H9 (cell line): ENCODE measurements around the gene GOLGA6A. TPM values are rescaled to one million over a fixed set of nuclear protein-coding genes. Genes with fewer than 3 reads are reported as not detected.

Experiments used
- DNase-seq: peaks from one replicate; pipeline ENCODE4 v3.0.0-alpha.2; 2017
- H2AFZ ChIP-seq: one replicate; pipeline ENCODE4 v1.6.1; 2013; ENCODE audit warnings: mild to moderate bottlenecking, low read length, control low read depth, moderate library complexity
- H2AK5ac ChIP-seq: 2 replicates; pipeline ENCODE4 v1.6.1; 2013; ENCODE audit warnings: low read length, control low read depth, mixed read lengths; ENCODE audit not compliant: insufficient read length
- H2BK120ac ChIP-seq: one replicate; pipeline ENCODE4 v1.6.1; 2013; ENCODE audit warnings: low read depth, mild to moderate bottlenecking, low read length, control low read depth, inconsistent platforms; ENCODE audit not compliant: poor library complexity, severe bottlenecking
- H2BK12ac ChIP-seq: 2 replicates; pipeline ENCODE4 v1.6.1; 2013; ENCODE audit warnings: low read length, control low read depth, mixed read lengths, low read depth; ENCODE audit not compliant: insufficient read length
- H2BK15ac ChIP-seq: 2 replicates; pipeline ENCODE4 v1.6.1; 2013; ENCODE audit warnings: low read depth, low read length, control low read depth
- H2BK20ac ChIP-seq: one replicate; pipeline ENCODE4 v1.6.1; 2013; ENCODE audit warnings: low read depth, mild to moderate bottlenecking, low read length, control low read depth, inconsistent platforms; ENCODE audit not compliant: poor library complexity, severe bottlenecking
- H2BK5ac ChIP-seq: 2 replicates; pipeline ENCODE4 v1.6.1; 2013; ENCODE audit warnings: low read length, control low read depth, mixed read lengths; ENCODE audit not compliant: insufficient read length
- H3K14ac ChIP-seq: 2 replicates; pipeline ENCODE4 v1.6.1; 2013; ENCODE audit warnings: low read length, control low read depth; ENCODE audit not compliant: insufficient read depth
- H3K18ac ChIP-seq: 2 replicates; pipeline ENCODE4 v1.6.1; 2013; ENCODE audit warnings: low read depth, mild to moderate bottlenecking, mixed read lengths, low read length, control low read depth; ENCODE audit not compliant: insufficient read length
- H3K23ac ChIP-seq: 2 replicates; pipeline ENCODE4 v1.6.1; 2013; ENCODE audit warnings: low read length, control low read depth, mixed read lengths, low read depth; ENCODE audit not compliant: insufficient read length
- H3K23me2 ChIP-seq: 2 replicates; pipeline ENCODE4 v1.6.1; 2013; ENCODE audit warnings: low read depth, mild to moderate bottlenecking, mixed read lengths, low read length, control low read depth; ENCODE audit not compliant: insufficient read length, poor library complexity, severe bottlenecking
- H3K27ac ChIP-seq: 2 replicates; pipeline ENCODE4 v1.5.1; 2013; ENCODE audit warnings: low read length, control low read depth, mixed read lengths, low read depth; ENCODE audit not compliant: insufficient read length
- H3K27me3 ChIP-seq: 2 replicates; pipeline ENCODE4 v1.6.1; 2013; ENCODE audit warnings: low read length, control low read depth, inconsistent platforms; ENCODE audit not compliant: insufficient read depth
- H3K4ac ChIP-seq: 2 replicates; pipeline ENCODE4 v1.6.1; 2013; ENCODE audit warnings: low read depth, mild to moderate bottlenecking, control low read depth, inconsistent platforms, low read length, moderate library complexity
- H3K4me1 ChIP-seq: 2 replicates; pipeline ENCODE4 v1.6.1; 2013; ENCODE audit warnings: low read length, control low read depth, inconsistent platforms; ENCODE audit not compliant: insufficient read depth
- H3K4me2 ChIP-seq: 2 replicates; pipeline ENCODE4 v1.6.1; 2013; ENCODE audit warnings: low read length, control low read depth, mixed read lengths; ENCODE audit not compliant: insufficient read length, insufficient read depth
- H3K56ac ChIP-seq: 2 replicates; pipeline ENCODE4 v1.6.1; 2013; ENCODE audit warnings: low read depth, mild to moderate bottlenecking, mixed read lengths, low read length, control low read depth; ENCODE audit not compliant: insufficient read length
- H3K79me1 ChIP-seq: 2 replicates; pipeline ENCODE4 v1.6.1; 2013; ENCODE audit warnings: low read depth, mild to moderate bottlenecking, moderate library complexity, low read length, control low read depth, inconsistent platforms; ENCODE audit not compliant: insufficient read depth, poor library complexity, severe bottlenecking
- H3K79me2 ChIP-seq: 2 replicates; pipeline ENCODE4 v1.6.1; 2013; ENCODE audit warnings: low read length, control low read depth, inconsistent platforms; ENCODE audit not compliant: insufficient read depth
- H3K9ac ChIP-seq: 2 replicates; pipeline ENCODE4 v1.6.1; 2013; ENCODE audit warnings: low read length, control low read depth, mixed read lengths; ENCODE audit not compliant: insufficient read length; ENCODE audit errors: extremely low read depth
- H3K9me3 ChIP-seq: one replicate; pipeline ENCODE4 v1.6.1; 2013; ENCODE audit warnings: low read depth, low read length, inconsistent platforms; ENCODE audit not compliant: control insufficient read depth
- H3T11ph ChIP-seq: one replicate; pipeline ENCODE4 v1.6.1; 2013; ENCODE audit warnings: mild to moderate bottlenecking, low read length, control low read depth, inconsistent platforms
- H4K20me1 ChIP-seq: one replicate; pipeline ENCODE4 v1.6.1; 2013; ENCODE audit not compliant: control insufficient read depth, insufficient read length, insufficient read depth
- H4K5ac ChIP-seq: 2 replicates; pipeline ENCODE4 v1.6.1; 2013; ENCODE audit warnings: low read depth, mild to moderate bottlenecking, mixed read lengths, low read length, control low read depth; ENCODE audit not compliant: insufficient read length
- H4K8ac ChIP-seq: replicated peaks from 2 replicates; pipeline ENCODE4 v1.6.1; 2013; ENCODE audit warnings: low read length, control low read depth, mixed read lengths, low read depth; ENCODE audit not compliant: insufficient read length
- H4K91ac ChIP-seq: 2 replicates; pipeline ENCODE4 v1.6.1; 2013; ENCODE audit warnings: low read depth, mild to moderate bottlenecking, moderate library complexity, mixed read lengths, low read length, control low read depth; ENCODE audit not compliant: insufficient read length
- H3K27ac Mint-ChIP-seq, 3 experiments: 2 replicates in 2 of 3; 3 replicates in 1 of 3; pipeline ENCODE4 v1.8.0; 2020 to 2021; ENCODE audit warnings: mixed read lengths in 3 of 3, mild to moderate bottlenecking in 1 of 3, moderate library complexity in 1 of 3
- H3K27me3 Mint-ChIP-seq: 2 replicates; pipeline ENCODE4 v1.8.0; 2021; ENCODE audit warnings: low read depth, mild to moderate bottlenecking, moderate library complexity, mixed read lengths
- H3K36me3 Mint-ChIP-seq, 3 experiments: 2 replicates in 2 of 3; 3 replicates in 1 of 3; pipeline ENCODE4 v1.8.0; 2020 to 2021; ENCODE audit warnings: low read depth in 3 of 3, mixed read lengths in 3 of 3; ENCODE audit not compliant: insufficient read depth in 1 of 3
- H3K4me1 Mint-ChIP-seq, 2 experiments: 2 replicates each; pipeline ENCODE4 v1.8.0; 2020; ENCODE audit warnings: mixed read lengths in 2 of 2
- H3K4me3 Mint-ChIP-seq, 2 experiments: 2 replicates in 1 of 2; 3 replicates in 1 of 2; pipeline ENCODE4 v1.8.0; 2020 to 2021; ENCODE audit warnings: mild to moderate bottlenecking in 2 of 2, mixed read lengths in 2 of 2, moderate library complexity in 1 of 2
- H3K9me3 Mint-ChIP-seq, 2 experiments: 2 replicates in 1 of 2; 3 replicates in 1 of 2; pipeline ENCODE4 v1.8.0; 2020; ENCODE audit warnings: mild to moderate bottlenecking in 2 of 2, mixed read lengths in 2 of 2, moderate library complexity in 1 of 2
- CTCF ChIP-seq: fragments of 200-600 bp; sonication (generic); conservative IDR thresholded peaks from 3 replicates; pipeline ENCODE4 v1.8.0; 2021; ENCODE audit warnings: antibody characterized with exemption, mild to moderate bottlenecking
- WGBS: extraction: QIAGEN DNeasy Blood & Tissue Kit; methylation state at CpG from one replicate; pipeline ENCODE4 v1.1.7; 2013; ENCODE audit warnings: missing lambda C conversion rate, low lambda C conversion rate, mixed read lengths; ENCODE audit not compliant: insufficient read length; ENCODE audit errors: extremely low coverage; 5-methylcytosine and 5-hydroxymethylcytosine counted together
- total RNA-seq: library from RNA; stranded (reverse); gene quantifications from 2 replicates; pipeline ENCODE4 v1.2.1, GENCODE V29; 2021

GOLGA6A gene
- total RNA-seq, 1 experiment from 2014 or later = 0.72 TPM

DNA sequence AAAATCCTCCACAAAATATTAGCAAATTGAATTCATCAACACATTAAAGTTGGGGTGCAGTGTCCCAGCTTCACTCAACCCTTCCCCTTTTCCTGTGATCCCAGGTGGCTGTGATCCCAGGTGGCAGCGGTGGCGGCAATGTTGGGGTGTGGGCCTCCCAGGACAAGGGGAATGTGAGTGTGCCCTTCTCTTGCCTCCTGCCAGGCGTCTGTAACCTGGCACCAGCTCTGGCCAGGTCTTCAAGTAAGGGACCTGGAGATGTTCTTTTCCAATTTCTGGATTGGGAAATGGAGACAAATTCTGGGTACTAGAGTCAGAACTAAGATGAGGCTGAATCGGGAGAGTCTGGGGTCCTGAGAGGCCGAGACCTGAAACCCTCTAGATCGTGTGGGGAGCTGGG, 20.1 kb downstream of the GOLGA6A start:
- H3K4ac ChIP-seq = no peak overlapping the region
- Mint-ChIP-seq H3K27me3 (peaks cover 31% of the 10 kb centered on the region), H3K27ac (no peak overlapping the region), H3K9me3 (peaks cover 3 to 11% of the 10 kb centered on the region in 2 experiments; a peak in 3 of 5 replicates), H3K4me3 (no peak overlapping the region), H3K36me3 (no peaks in the 10 kb centered on the region; a peak in 1 of 7 replicates), H3K4me1 (peaks cover 3 to 6% of the 10 kb centered on the region in 2 experiments; a peak in 3 of 4 replicates)
- H3K18ac ChIP-seq = no peak overlapping the region
- no peaks in the 10 kb centered on the region for H3K79me1 ChIP-seq
- no peaks in the 10 kb centered on the region for H3K27me3 ChIP-seq
- H3K23me2 ChIP-seq = no peaks in the 10 kb centered on the region
- H3K23ac ChIP-seq = no peak overlapping the region
- no CpG with 5 or more reads among the region's 6 CpGs for WGBS
- H3K9me3 ChIP-seq = peaks cover 5% of the 10 kb centered on the region
- H3K27ac ChIP-seq = no peak overlapping the region
- H2BK120ac ChIP-seq = no peak overlapping the region
- no peak overlapping the region for H4K91ac ChIP-seq
- no peaks in the 10 kb centered on the region for H3K4me1 ChIP-seq
- H2BK15ac ChIP-seq = no peak overlapping the region
- no peak overlapping the region for H2BK5ac ChIP-seq
- H4K5ac ChIP-seq = no peak overlapping the region
- no peak for TF ChIP-seq CTCF
- H4K8ac ChIP-seq = no peak overlapping the region
- no peaks in the 10 kb centered on the region for H3K79me2 ChIP-seq
- no peak overlapping the region for H3K56ac ChIP-seq
- H2BK20ac ChIP-seq = no peak overlapping the region
- no peak overlapping the region for H2AK5ac ChIP-seq
- no peak overlapping the region for H3T11ph ChIP-seq
- H3K9ac ChIP-seq = no peak overlapping the region
- H3K4me2 ChIP-seq = no peak overlapping the region
- H2AFZ ChIP-seq = no peak overlapping the region
- H2BK12ac ChIP-seq = no peak overlapping the region
- DNase-seq = no peak
- no peak overlapping the region for H3K14ac ChIP-seq
- H4K20me1 ChIP-seq = no peaks in the 10 kb centered on the region
